NB4 (cell line): ENCODE results near the gene FERD3L.
A peak's percentile ranks its signal among the peaks of the same experiment; 100 is the strongest.

Source experiments
- DNase-seq: peaks from one replicate; pipeline ENCODE4 v3.0.0; 2010; ENCODE audit warnings: low read depth
- H3K4me3 ChIP-seq: one replicate; pipeline ENCODE4 v1.5.1; 2011; ENCODE audit warnings: mild to moderate bottlenecking, low read depth, low read length, moderate library complexity
- CTCF ChIP-seq: IDR thresholded peaks from one replicate; pipeline ENCODE4 v1.5.1; 2012; ENCODE audit warnings: low read depth, low read length
- MAX ChIP-seq: IDR thresholded peaks from 2 replicates; pipeline ENCODE4 v1.6.1; 2011; ENCODE audit warnings: low read depth, low read length
- MYC ChIP-seq: IDR thresholded peaks from 2 replicates; pipeline ENCODE4 v1.6.1; 2011; ENCODE audit warnings: low read depth, low read length
- POLR2A ChIP-seq: IDR thresholded peaks from 2 replicates; pipeline ENCODE4 v1.6.1; 2011; ENCODE audit warnings: mild to moderate bottlenecking; ENCODE audit not compliant: insufficient read length; ENCODE audit errors: extremely low read depth

FERD3L gene

GRCh38 chr7:19117870-19118608 is 27.2 kb downstream of the FERD3L start:
- peak overlapping the region; percentile 7 for H3K4me3 ChIP-seq
- no peak for TF ChIP-seq MAX
- no peak for TF ChIP-seq CTCF
- no peak for TF ChIP-seq MYC
- no peak for TF ChIP-seq POLR2A
- DNase-seq: peak; percentile 32

- TF ChIP-seq MYC: no peak
- no peak for TF ChIP-seq MAX
- no peak for TF ChIP-seq CTCF
- TF ChIP-seq POLR2A: no peak
- DNase-seq: peak; percentile 79
- peak within 1 kb of the TSS; percentile 63 for H3K4me3 ChIP-seq
These were observed 27.9 kb downstream of the FERD3L start, which contains the start of gene TWIST1 for GRCh38 chr7:19117091-19117869. TSS of gene TWIST1 (minus strand) at chr7:19117636. CDS start at chr7:19117321, 315 bp downstream.

- TF ChIP-seq POLR2A (no peak), MAX (no peak), MYC (no peak), CTCF (no peak)
- DNase-seq: peak; percentile 43
- peak overlapping the region; percentile 63 for H3K4me3 ChIP-seq
These were observed 28.8 kb downstream of the FERD3L start for GRCh38 chr7:19116121-19117090.

GRCh38 chr7:19114551-19114855 is 30.7 kb downstream of the FERD3L start:
- no peak for TF ChIP-seq CTCF
- TF ChIP-seq POLR2A: no peak
- no peak for DNase-seq
- H3K4me3 ChIP-seq: no peak overlapping the region

GRCh38 chr7:19113855-19114550 is 31.2 kb downstream of the FERD3L start:
- no peak for TF ChIP-seq MYC
- no peak for TF ChIP-seq MAX
- TF ChIP-seq POLR2A: no peak
- no peak for TF ChIP-seq CTCF
- DNase-seq: no peak
- H3K4me3 ChIP-seq: no peak overlapping the region
